Mononuclear cell (primary cell): ENCODE measurements around the gene PRKCQ. TPM values are rescaled to one million over a fixed set of nuclear protein-coding genes. Genes with fewer than 3 reads are reported as not detected.

Experiments used
- H3K27me3 ChIP-seq: 2 replicates; pipeline ENCODE4 v1.6.0; 2011; ENCODE audit warnings: low read length, control low read depth; ENCODE audit not compliant: insufficient read depth
- H3K4me1 ChIP-seq: 2 replicates; pipeline ENCODE4 v1.5.1; 2011; ENCODE audit warnings: mild to moderate bottlenecking, low read length, control low read depth; ENCODE audit not compliant: insufficient read depth
- H3K4me3 ChIP-seq: 2 replicates; pipeline ENCODE4 v1.5.1; 2011; ENCODE audit warnings: mild to moderate bottlenecking, low read length, moderate library complexity
- H3K9me3 ChIP-seq: 2 replicates; pipeline ENCODE4 v1.5.1; 2011; ENCODE audit warnings: low read depth, mild to moderate bottlenecking, control low read depth, low read length
- total RNA-seq: library from RNA; depleted of rRNA; stranded (reverse); fragments of >200 nt; gene quantifications from one replicate; pipeline ENCODE4 v1.2.3, GENCODE V29; 2012

The PRKCQ gene
- 43.2 TPM for total RNA-seq

DNA sequence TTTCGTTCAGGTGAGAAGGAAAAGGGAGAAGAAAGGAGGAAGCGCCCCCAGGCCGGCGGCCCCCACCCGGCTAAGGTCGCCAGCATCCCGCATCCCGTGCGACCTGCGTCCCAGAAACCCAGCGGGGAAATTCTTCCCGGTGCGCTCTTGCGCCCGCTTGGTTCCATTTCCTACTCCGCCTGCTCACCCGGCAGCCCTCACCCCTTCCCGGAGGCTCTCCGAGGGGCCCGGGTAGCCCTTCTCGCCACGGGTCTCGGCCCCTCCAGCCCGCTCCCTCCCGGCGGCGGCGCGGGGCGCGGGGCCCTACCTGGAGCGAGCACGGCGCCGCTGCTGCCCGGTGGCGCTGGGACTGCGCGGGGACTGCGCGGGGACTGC, at the start of gene PRKCQ:
Gene PRKCQ, minus strand, starts transcription at position 373 of the 375 bp plus-strand sequence. CDS start 65,141 bp downstream, outside the sequence.
- peaks cover 70% of the 10 kb centered on the region for H3K4me1 ChIP-seq
- H3K9me3 ChIP-seq = no peaks in the 10 kb centered on the region
- peak within 1 kb of the TSS; percentile 82 for H3K4me3 ChIP-seq
- no peaks in the 10 kb centered on the region for H3K27me3 ChIP-seq

DNA sequence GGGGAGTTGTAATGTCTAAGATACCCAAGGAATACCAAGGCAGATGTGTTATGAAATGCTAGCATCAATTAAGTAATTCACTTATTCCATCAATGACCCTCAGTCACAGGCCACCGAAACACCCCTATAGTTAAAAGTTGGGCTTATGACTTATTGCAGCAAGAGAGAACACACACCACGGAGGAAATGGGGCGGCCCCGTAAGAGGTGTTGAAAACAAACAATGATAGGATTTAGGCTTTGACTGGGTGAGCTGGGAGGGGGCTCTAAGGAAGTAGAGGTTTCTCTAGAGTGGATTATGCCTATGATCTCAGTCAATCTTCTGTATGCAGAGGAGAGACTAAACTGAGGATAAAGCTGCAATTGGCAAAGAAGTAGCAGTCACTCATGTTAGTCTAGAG, 45.4 kb upstream of the PRKCQ start:
- H3K4me1 ChIP-seq = no peaks in the 10 kb centered on the region
- H3K27me3 ChIP-seq = no peaks in the 10 kb centered on the region
- no peaks in the 10 kb centered on the region for H3K9me3 ChIP-seq
- no peak overlapping the region for H3K4me3 ChIP-seq

DNA sequence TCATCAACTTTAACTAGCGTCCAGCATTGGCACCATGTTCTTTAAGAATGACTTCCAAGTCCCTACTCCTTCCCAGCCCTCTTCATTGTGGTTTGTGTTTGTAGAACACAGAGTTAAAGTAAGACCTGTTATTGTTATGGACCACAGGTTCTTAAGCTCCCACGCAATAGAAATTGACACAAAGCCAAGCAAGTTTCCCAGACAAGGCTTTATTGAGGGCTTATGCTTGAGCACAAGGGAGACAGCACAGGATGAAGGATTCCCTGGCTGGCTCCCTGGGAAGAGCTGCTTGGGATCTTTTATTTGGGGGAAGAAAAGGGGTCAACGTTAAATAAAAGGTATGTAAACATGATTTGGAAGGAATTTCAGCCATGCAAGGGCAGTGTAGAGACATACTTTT, 44.3 kb upstream of the PRKCQ start:
- no peak overlapping the region for H3K4me3 ChIP-seq
- no peaks in the 10 kb centered on the region for H3K27me3 ChIP-seq
- no peaks in the 10 kb centered on the region for H3K9me3 ChIP-seq
- H3K4me1 ChIP-seq = no peaks in the 10 kb centered on the region

DNA sequence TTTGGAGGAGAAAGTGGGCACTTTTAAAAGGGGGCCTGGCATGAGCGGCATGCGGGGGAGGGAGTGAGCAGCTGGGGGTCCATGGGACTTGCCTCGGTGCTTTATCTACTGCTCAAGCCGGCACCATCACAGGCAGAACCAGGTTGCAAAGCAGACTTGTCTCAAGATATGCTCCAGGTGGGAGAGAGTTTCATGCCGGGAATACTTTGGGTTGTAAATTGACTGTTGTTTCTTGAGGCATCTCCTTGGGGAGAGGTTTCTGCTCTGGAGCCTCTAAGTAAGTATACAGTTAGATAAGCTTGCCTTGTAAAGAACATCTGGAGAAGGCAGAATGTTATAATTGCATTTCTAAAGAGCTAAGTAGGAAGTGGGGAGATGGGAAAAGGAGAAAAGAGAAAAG, 42.8 kb upstream of the PRKCQ start:
- Histone ChIP-seq H3K9me3 (no peaks in the 10 kb centered on the region), H3K4me1 (no peaks in the 10 kb centered on the region), H3K4me3 (no peak overlapping the region), H3K27me3 (no peaks in the 10 kb centered on the region)

DNA sequence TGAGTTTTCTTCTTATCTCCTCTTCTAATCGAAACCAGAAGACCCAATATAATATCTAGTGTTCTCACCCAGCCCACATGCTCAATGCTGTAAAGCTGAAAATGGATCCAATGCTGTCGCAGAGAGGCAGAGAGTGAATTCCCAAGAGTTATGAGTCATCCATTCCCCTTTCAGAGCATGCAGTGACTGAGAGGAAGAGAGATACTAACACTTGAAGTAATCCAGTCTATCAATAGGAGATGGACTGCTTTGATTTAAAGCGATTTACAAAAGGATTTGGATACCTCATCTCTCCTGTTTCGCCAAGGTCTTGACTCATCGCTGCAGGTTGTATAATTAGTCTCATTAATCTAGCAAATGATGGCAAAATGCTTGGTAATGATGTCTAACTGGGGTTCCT, 41.5 kb upstream of the PRKCQ start:
- Histone ChIP-seq H3K4me3 (no peak overlapping the region), H3K27me3 (no peaks in the 10 kb centered on the region), H3K4me1 (no peaks in the 10 kb centered on the region)

DNA sequence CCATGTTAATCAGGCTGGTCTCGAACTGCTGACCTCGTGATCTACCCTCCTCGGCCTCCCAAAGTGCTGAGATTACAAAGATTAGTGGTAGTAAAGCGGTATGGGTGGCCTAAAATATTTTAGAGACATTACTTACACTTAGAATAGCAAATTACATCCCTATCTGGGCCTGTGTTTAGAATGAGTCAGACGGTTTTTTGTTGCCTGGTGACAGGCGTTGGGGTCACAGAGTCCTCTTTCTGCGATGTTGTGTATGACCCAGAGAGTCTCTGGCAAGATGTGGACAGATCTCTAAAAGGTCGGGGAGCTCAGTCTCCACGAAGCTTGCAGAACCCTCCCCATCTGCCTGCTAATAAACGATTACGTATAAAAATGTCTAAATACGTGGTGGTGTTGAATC, 39.6 kb upstream of the PRKCQ start:
- H3K27me3 ChIP-seq = no peaks in the 10 kb centered on the region

More for the DNA sequence above, 41.5 kb upstream of the PRKCQ start:
- H3K9me3 ChIP-seq = no peaks in the 10 kb centered on the region

DNA sequence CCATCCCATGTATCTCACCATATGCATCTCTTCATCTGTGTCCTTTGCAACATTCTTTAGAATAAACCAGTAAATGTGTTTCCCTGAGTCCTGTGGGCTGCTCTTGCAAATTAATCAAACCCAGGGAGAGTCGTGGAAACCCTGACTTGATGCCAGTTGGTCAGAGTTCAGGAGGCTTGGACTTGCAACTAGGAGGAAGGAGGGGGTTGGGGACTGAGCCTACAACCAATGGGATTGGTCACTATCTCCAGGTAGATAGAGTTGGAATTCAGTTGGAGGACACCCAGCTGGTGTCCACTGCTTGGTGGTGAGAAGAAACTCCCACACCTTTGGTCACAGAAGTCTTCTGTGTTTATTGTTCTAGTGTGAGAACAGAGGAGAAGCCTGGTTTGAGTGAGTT, 38.3 kb upstream of the PRKCQ start:
- Histone ChIP-seq H3K4me3 (no peak overlapping the region), H3K9me3 (no peaks in the 10 kb centered on the region), H3K4me1 (no peaks in the 10 kb centered on the region), H3K27me3 (no peaks in the 10 kb centered on the region)

More for the DNA sequence above, 39.6 kb upstream of the PRKCQ start:
- H3K4me1 ChIP-seq = no peaks in the 10 kb centered on the region
- H3K9me3 ChIP-seq = no peaks in the 10 kb centered on the region
- H3K4me3 ChIP-seq = no peak overlapping the region

DNA sequence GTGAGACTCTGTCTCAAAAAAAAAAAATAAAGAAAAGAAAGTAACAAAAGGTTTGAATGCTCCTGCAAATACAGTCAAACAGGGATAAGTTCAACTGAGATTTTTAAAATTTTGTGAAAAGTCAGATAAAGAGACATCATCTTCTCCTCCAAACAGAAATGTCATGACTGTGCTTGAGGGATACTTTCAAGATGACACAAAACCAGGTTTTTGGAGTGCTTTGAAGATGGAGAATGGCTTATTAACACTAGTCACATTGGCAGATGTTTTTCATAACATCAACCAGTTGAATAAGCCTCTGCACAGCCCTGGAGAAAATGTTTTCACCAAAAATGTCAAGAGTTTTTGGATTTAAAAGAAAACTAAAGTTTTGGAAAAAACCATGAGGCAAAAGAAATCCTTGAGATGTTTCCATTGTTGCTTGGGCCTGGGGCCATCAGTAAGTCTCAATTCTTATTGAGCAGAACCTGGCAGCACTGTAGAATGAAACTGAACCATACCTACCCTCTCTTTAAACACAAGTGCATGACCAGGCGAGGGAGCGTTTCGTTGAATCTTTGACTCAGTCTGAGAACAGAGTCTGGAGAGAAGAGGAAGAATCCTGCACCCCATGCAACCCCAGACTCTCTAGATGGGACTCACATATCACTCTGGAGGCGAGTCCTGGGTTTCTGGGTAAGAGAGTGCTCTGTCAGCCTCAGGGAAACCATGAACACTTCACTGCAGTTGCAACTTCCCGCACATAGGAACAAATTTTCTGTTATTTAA, 37.4 kb upstream of the PRKCQ start:
- Histone ChIP-seq H3K4me3 (no peak overlapping the region), H3K9me3 (no peaks in the 10 kb centered on the region), H3K4me1 (no peaks in the 10 kb centered on the region), H3K27me3 (no peaks in the 10 kb centered on the region)

DNA sequence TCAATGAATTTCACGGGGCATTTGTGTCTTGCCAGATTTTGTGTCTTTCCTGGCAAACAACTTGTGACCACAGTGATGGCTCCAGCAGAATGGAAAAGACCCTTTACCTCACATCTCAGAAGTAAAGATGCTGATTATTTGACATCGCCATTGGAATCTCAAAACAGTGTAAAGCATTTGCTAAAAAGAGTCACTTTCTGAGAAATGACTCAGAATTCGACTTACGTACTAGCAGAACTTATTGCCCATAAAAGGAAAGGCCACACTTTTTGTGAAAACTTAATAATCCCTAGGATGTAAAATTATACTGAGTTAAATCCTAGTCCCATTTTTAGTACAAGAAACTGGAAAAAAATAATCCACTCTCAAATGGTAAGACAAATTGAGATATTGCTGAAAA, 35.9 kb upstream of the PRKCQ start:
- H3K4me3 ChIP-seq = no peak overlapping the region
- H3K4me1 ChIP-seq = peaks cover 2% of the 10 kb centered on the region
- H3K27me3 ChIP-seq = no peaks in the 10 kb centered on the region
- H3K9me3 ChIP-seq = no peaks in the 10 kb centered on the region

DNA sequence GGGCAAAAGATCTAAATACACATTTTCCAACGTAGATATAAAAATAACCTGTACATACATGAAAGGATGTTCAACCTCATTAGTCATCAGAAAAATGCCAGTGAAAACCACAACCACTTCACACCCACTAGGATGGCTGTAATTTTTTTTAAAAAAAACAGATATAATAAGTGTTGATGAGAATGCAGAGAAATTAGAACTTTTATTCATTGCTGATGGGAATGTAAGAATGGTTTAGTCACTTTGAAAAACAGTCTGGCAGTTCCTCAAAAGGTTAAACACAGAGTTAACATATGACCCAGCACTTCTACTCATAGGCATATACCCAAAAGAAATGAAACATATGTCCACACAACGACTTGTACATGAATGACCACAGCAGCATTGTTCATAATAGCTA, 32.3 kb upstream of the PRKCQ start:
- Histone ChIP-seq H3K27me3 (no peaks in the 10 kb centered on the region), H3K4me1 (peaks cover 6% of the 10 kb centered on the region), H3K4me3 (no peak overlapping the region), H3K9me3 (no peaks in the 10 kb centered on the region)

DNA sequence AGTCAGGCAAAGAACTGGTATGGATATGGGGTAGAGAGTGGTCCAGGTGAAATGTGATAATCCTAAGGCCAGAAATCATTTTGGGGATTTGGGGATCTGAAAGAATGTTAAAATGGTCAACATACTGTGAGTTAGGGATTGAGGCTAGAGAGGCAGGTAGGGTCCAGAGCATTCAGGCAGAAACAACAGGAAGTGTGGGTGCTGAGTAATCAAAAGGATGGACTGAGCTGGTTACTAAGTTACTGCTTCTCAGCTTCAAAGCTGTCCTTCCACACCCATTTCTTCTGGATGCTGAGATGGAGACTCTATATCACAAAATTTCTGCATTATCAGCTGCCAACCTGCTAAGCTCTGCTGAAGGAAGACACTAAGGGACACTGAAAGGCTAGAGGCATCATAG, 30.6 kb upstream of the PRKCQ start:
- H3K9me3 ChIP-seq = no peaks in the 10 kb centered on the region
- H3K4me3 ChIP-seq = no peak overlapping the region
- H3K4me1 ChIP-seq = peaks cover 6% of the 10 kb centered on the region
- no peaks in the 10 kb centered on the region for H3K27me3 ChIP-seq

DNA sequence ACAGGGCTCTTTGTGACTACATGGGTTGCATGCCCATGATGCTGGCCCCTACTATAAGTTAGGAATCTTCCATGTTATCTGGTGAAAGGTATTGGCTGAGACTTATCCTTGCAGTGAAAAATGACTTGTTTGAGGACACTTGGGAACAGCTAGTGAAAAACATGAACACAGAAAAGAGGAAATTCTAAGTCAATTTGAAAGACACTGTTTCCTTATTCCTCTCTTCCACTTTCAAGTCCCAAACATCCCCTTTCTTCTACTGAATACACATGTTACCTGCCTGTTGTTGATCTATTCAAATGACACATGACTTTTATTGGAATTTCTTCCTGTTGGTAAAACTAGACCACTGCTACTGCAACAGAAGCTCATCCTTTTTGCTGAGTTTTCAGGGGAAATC, 29.5 kb upstream of the PRKCQ start:
- H3K4me1 ChIP-seq = peaks cover 6% of the 10 kb centered on the region
- no peaks in the 10 kb centered on the region for H3K9me3 ChIP-seq
- no peak overlapping the region for H3K4me3 ChIP-seq
- H3K27me3 ChIP-seq = no peaks in the 10 kb centered on the region

DNA sequence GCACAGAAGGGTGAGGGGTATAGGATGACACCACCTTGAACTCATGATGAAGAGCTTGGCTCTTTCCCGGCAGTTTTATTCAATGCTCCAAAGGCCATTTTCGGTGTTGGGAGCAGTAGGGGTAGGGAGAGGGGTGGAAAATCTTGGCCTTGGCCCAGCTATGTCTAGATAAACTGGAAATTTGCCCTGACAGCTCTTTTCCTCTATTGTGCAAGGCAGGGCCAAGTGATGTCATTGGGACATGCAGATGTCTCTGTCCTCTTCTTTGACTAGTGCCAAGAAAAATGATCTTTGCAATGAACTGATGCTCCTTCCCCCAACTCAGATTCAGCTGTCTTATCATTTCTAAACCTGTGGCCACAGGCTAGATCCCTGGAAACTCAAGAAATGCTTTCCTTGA, 27.7 kb upstream of the PRKCQ start:
- Histone ChIP-seq H3K4me3 (no peak overlapping the region), H3K9me3 (no peaks in the 10 kb centered on the region), H3K27me3 (no peaks in the 10 kb centered on the region), H3K4me1 (peaks cover 6% of the 10 kb centered on the region)

DNA sequence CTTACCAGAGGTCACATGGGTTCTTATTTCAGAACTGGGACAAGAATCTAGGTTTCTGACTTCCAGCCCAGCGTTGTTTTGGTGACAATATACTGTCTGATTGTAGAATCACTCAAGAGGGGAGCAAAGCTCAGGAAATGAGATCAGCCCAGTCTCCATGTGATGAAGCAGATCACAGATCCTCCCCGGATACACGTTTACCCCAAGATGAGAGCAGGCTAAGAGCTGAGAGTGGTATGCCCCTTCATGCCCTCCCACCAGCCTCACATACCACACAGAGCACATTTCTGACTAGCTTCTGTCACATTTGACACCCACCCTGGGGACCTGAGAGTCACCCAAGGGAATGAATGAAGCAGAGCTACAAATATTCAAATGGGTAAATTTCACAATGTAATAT, 27.1 kb upstream of the PRKCQ start:
- Histone ChIP-seq H3K4me3 (no peak overlapping the region), H3K4me1 (peaks cover 6% of the 10 kb centered on the region), H3K27me3 (no peaks in the 10 kb centered on the region), H3K9me3 (no peaks in the 10 kb centered on the region)

DNA sequence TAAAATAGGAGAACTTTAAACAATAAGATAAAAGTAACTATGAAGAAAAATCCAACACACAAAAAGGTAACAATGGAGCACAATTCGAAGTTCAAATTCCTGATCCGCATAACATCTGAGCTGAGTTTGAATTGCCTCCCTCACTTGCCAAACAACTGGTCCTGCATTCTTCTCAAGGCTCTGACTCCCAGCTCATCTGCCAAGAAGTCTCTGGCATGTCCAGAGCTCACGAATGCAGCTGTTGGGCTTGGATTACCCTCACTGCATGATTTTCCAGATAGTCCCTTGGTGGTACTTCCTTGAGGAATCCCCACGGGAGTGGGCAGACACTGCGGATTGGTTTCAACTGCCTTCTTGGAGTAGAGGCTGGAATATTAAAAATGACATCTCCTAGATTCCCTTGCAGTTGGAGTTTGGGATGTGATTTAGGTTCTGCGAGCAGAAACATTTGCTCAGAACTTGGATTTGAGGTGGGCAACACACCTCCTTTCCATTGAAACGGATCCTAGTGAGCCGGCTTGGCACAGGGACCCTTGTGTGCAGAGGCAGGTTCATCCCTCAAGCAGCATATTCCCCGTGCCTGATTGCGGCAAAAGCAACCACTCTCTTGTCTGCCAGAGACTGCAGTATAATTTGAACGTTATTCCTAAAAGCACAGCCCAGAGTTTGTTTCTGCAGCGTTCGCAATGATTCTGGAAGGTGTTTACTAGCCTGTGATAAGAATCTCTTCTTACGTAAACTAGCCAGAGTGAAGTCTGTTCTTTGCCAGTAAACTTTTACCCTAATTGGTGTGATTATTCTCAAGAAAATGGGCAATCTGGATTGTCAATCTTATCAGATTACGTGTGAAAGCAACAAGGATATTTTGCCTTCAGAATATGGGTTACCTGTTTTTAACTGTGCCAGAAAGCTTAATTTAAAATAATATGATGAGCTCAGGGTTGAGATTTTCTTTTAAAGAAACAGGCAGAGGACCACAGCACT, 23.4 kb upstream of the PRKCQ start:
- H3K27me3 ChIP-seq = no peaks in the 10 kb centered on the region
- H3K9me3 ChIP-seq = no peaks in the 10 kb centered on the region
- H3K4me1 ChIP-seq = peaks cover 22% of the 10 kb centered on the region
- no peak overlapping the region for H3K4me3 ChIP-seq
